K562 (cell line): ENCODE data around the gene ZNF862. TPM values are rescaled to one million over a fixed set of nuclear protein-coding genes. Genes with fewer than 3 reads are reported as not detected.
A peak's percentile ranks its signal among the peaks of the same experiment; 100 is the strongest.

Experiments used
- ATAC-seq: fragments of 200-7000 bp; cut with Tn5 transposase; 3 replicates; pipeline ENCODE4 v1.9.1; 2020; ENCODE audit warnings: moderate library complexity
- BruUV-seq: library from RNA; stranded (reverse); fragments of 400-500 nt; replicated peaks from 2 replicates; lab custom pipeline; 2021; lab: Mats Ljungman, UMichigan
- CTCF ChIA-PET: fragments of 300-600 bp; formaldehyde crosslinking; extraction: SDS; loops from one replicate; lab custom pipeline; 2021; ENCODE audit warnings: low intra/inter-chr PET ratio; lab: Yijun Ruan, JAX
- POLR2A ChIA-PET: fragments of 300-600, 350-650 bp; sonication (Branson Sonifier 250); formaldehyde crosslinking; extraction: SDS; loops from one replicate; lab custom pipeline; 2021; ENCODE audit warnings: antibody characterized with exemption, inconsistent platforms; lab: Yijun Ruan, JAX
- DNase-seq, 4 experiments: peaks; one replicate each; pipeline versions ENCODE4 v3.0.0 to v3.0.0-alpha.2; 2011 to 2018; ENCODE audit warnings: low spot score in 3 of 4, mixed read lengths in 3 of 4; ENCODE audit errors: extremely low read depth in 1 of 4
- FAIRE-seq: peaks from 2 replicates; lab custom pipeline; 2011; peaks lifted over from hg19 to GRCh38; lab: Jason Lieb, UNC
- H2AFZ ChIP-seq: 2 replicates; pipeline ENCODE4 v1.6.0; 2011; ENCODE audit warnings: low read depth, low read length, control low read depth, inconsistent platforms
- H3K27ac ChIP-seq: fragments of 200-600 bp; 3 replicates; pipeline ENCODE4 v1.8.0; 2011; ENCODE audit warnings: low read depth, mild to moderate bottlenecking, control low read depth, inconsistent platforms, low read length, moderate library complexity, mixed read lengths; ENCODE audit errors: extremely low read depth
- H3K27me3 ChIP-seq, 2 experiments: fragments of 300-600 bp in 1 of 2; 2 replicates in 1 of 2; 3 replicates in 1 of 2; pipeline versions ENCODE4 v1.6.0 to v1.8.0; 2011; ENCODE audit warnings: inconsistent platforms in 2 of 2, low read length in 2 of 2, mild to moderate bottlenecking in 1 of 2, mixed read lengths in 1 of 2, moderate library complexity in 1 of 2; ENCODE audit not compliant: control insufficient read depth in 2 of 2, insufficient read depth in 2 of 2
- H3K36me3 ChIP-seq: fragments of 300-600 bp; 3 replicates; pipeline ENCODE4 v1.8.0; 2011; ENCODE audit warnings: mild to moderate bottlenecking, low read length, inconsistent platforms; ENCODE audit not compliant: control insufficient read depth, insufficient read depth
- H3K4me1 ChIP-seq, 2 experiments: fragments of 200-600 bp in 1 of 2; replicated peaks in 1 of 2; 2 replicates in 1 of 2; 3 replicates in 1 of 2; pipeline versions ENCODE4 v1.5.1 to v1.8.0; 2011; ENCODE audit warnings: inconsistent platforms in 2 of 2, low read length in 2 of 2, mild to moderate bottlenecking in 1 of 2, mixed read lengths in 1 of 2, moderate library complexity in 1 of 2; ENCODE audit not compliant: control insufficient read depth in 2 of 2, insufficient read depth in 2 of 2
- H3K4me2 ChIP-seq: 2 replicates; pipeline ENCODE4 v1.6.1; 2011; ENCODE audit warnings: low read length, control low read depth, inconsistent platforms, mixed read lengths; ENCODE audit not compliant: insufficient read depth
- H3K4me3 ChIP-seq: fragments of 200-600 bp; sonication (generic), shearing (Covaris generic); 2 replicates; pipeline ENCODE4 v1.5.1; 2016; ENCODE audit warnings: control low read depth, inconsistent platforms
- H3K79me2 ChIP-seq: fragments of 200-600 bp; 3 replicates; pipeline ENCODE4 v1.8.0; 2011; ENCODE audit warnings: low read length, inconsistent platforms; ENCODE audit not compliant: control insufficient read depth, insufficient read depth
- H3K9ac ChIP-seq, 2 experiments: 2 replicates each; pipeline versions ENCODE4 v1.6.0 to v1.6.1; 2011; ENCODE audit warnings: low read depth in 2 of 2, low read length in 2 of 2, control low read depth in 1 of 2, inconsistent platforms in 1 of 2, mild to moderate bottlenecking in 1 of 2, mixed read lengths in 1 of 2; ENCODE audit not compliant: insufficient read depth in 1 of 2
- H3K9me1 ChIP-seq: one replicate; pipeline ENCODE4 v1.6.0; 2011; ENCODE audit warnings: inconsistent platforms, mild to moderate bottlenecking, low read length, moderate library complexity; ENCODE audit not compliant: control insufficient read depth, insufficient read depth
- H3K9me3 ChIP-seq: replicated peaks from 2 replicates; pipeline ENCODE4 v1.5.1; 2011; ENCODE audit warnings: low read depth, low read length, inconsistent platforms; ENCODE audit not compliant: control insufficient read depth, insufficient read depth
- H4K20me1 ChIP-seq: replicated peaks from 2 replicates; pipeline ENCODE4 v1.6.1; 2011; ENCODE audit warnings: low read length, inconsistent platforms, mixed read lengths; ENCODE audit not compliant: control insufficient read depth, insufficient read depth
- ARID3A ChIP-seq: IDR thresholded peaks from 2 replicates; pipeline ENCODE4 v1.6.1; 2012; ENCODE audit warnings: low read depth, low read length, improper control_type of control experiment, borderline replicate concordance
- CREB3L1 ChIP-seq: fragments of 450-650 bp; IDR thresholded peaks from 2 replicates; pipeline ENCODE4 v1.6.1; 2014; ENCODE audit warnings: low read depth, mild to moderate bottlenecking, moderate library complexity, borderline replicate concordance
- ELK1 ChIP-seq: sonication (generic); formaldehyde crosslinking; IDR thresholded peaks from 2 replicates; pipeline ENCODE4 v1.8.1; 2022; ENCODE audit warnings: missing genetic modification reagents
- KLF6 ChIP-seq: fragments of 250-450 bp; sonication (Bioruptor Pico); IDR thresholded peaks from 2 replicates; pipeline ENCODE4 v1.4.0; 2020; ENCODE audit warnings: mild to moderate bottlenecking, moderate library complexity, borderline replicate concordance
- MAX ChIP-seq: sonication (generic); formaldehyde crosslinking; IDR thresholded peaks from 2 replicates; pipeline ENCODE4 v1.9.0; 2022; ENCODE audit warnings: mild to moderate bottlenecking, missing genetic modification reagents
- MTA2 ChIP-seq: fragments of 450-650 bp; IDR thresholded peaks from 2 replicates; pipeline ENCODE4 v1.6.1; 2016; ENCODE audit warnings: low read depth
- NCOA4 ChIP-seq: fragments of 450-650 bp; IDR thresholded peaks from 2 replicates; pipeline ENCODE4 v1.6.1; 2018; ENCODE audit warnings: mild to moderate bottlenecking; ENCODE audit not compliant: partially characterized antibody
- NFRKB ChIP-seq: fragments of 450-650 bp; IDR thresholded peaks from 2 replicates; pipeline ENCODE4 v1.6.1; 2016; ENCODE audit warnings: low read depth
- RBM14 ChIP-seq: fragments of 200-400 bp; formaldehyde crosslinking; IDR thresholded peaks from 2 replicates; pipeline ENCODE4 v1.6.1; 2018; ENCODE audit warnings: low read depth, mild to moderate bottlenecking, low read length, moderate library complexity, borderline replicate concordance; ENCODE audit not compliant: insufficient read depth
- RBM22 ChIP-seq: fragments of 200-400 bp; formaldehyde crosslinking; IDR thresholded peaks from 2 replicates; pipeline ENCODE4 v1.6.1; 2018; ENCODE audit warnings: low read length, low read depth; ENCODE audit not compliant: poor library complexity, severe bottlenecking
- SMC3 ChIP-seq: conservative IDR thresholded peaks from 2 replicates; pipeline ENCODE4 v1.6.1; 2011; ENCODE audit warnings: low read depth, low read length, improper control_type of control experiment; ENCODE audit not compliant: insufficient read depth
- SNIP1 ChIP-seq: fragments of 450-650 bp; IDR thresholded peaks from 2 replicates; pipeline ENCODE4 v1.7.1; 2017; ENCODE audit warnings: low read depth, mild to moderate bottlenecking
- TAF15 ChIP-seq: fragments of 200-400 bp; formaldehyde crosslinking; IDR thresholded peaks from 2 replicates; pipeline ENCODE4 v1.6.1; 2017; ENCODE audit warnings: mild to moderate bottlenecking, low read depth, low read length, moderate library complexity
- ZBTB8A ChIP-seq: fragments of 450-650 bp; IDR thresholded peaks from 2 replicates; pipeline ENCODE4 v1.6.1; 2018; ENCODE audit warnings: mild to moderate bottlenecking, moderate library complexity; ENCODE audit not compliant: partially characterized antibody
- ZNF75A ChIP-seq: fragments of 450-650 bp; formaldehyde crosslinking; IDR thresholded peaks from 2 replicates; pipeline ENCODE4 v1.4.0; 2020; ENCODE audit warnings: mild to moderate bottlenecking
- ZNF79 ChIP-seq: fragments of 250-450 bp; sonication (Bioruptor Pico); IDR thresholded peaks from 2 replicates; pipeline ENCODE4 v1.4.0; 2020; ENCODE audit warnings: low read depth, mild to moderate bottlenecking, moderate library complexity
- WGBS: fragments of 100-300 bp; shearing (Covaris generic); methylation state at CpG from one replicate; pipeline ENCODE4 v1.1.6; 2016; ENCODE audit warnings: low coverage, mixed read lengths; ENCODE audit not compliant: insufficient coverage; ENCODE audit errors: missing lambda C conversion rate; 5-methylcytosine and 5-hydroxymethylcytosine counted together
- in situ Hi-C: fragments of 300-500 bp; cut with MboI; formaldehyde crosslinking; loops from 4 replicates; pipeline ENCODE4 v1.15.0; 2018; ENCODE audit warnings: inconsistent platforms, mixed read lengths
- intact Hi-C: fragments of 100-400 bp; cut with micrococcal nuclease; formaldehyde crosslinking; loops from 2 replicates; pipeline ENCODE4 v1.14.2; 2022
- polyA plus RNA-seq, 8 experiments: library from polyadenylated mRNA; depleted of rRNA in 4 of 8; stranded (reverse) in 5 of 8; unstranded in 3 of 8; fragments of >200 nt; fragmentation: Nextera tagmentation in 2 of 8; fragmentation: Illumina TruSeq in 1 of 8; extraction: Ambion mirVana in 2 of 8; extraction: Trizol in 1 of 8; gene quantifications; 2 replicates each; pipeline versions ENCODE4 v1.2.1 to v1.2.3, GENCODE V29; 2011 to 2014; ENCODE audit warnings: inconsistent platforms in 1 of 8, missing spikeins in 1 of 8
- total RNA-seq, 7 experiments: library from RNA; depleted of rRNA in 6 of 7; stranded (reverse); fragments of >200 nt in 6 of 7; fragmentation: Illumina TruSeq in 2 of 7; extraction: Trizol in 2 of 7; gene quantifications; 2 replicates each; pipeline versions ENCODE4 v1.2.1 to v1.2.3, GENCODE V29; 2011 to 2021; ENCODE audit warnings: low replicate concordance in 1 of 7

ZNF862 gene
- total and polyA plus RNA-seq, 9 of the 15 experiments (the other 6 are each of a cell fraction or from before 2014, with no cell fraction given), result 1.1 to 3.9 (median 2.6) TPM

GRCh38 chr7:149873074-149873969 lies 35.1 kb downstream of the ZNF862 start, which contains the start of gene ATP6V0E2:
Gene ATP6V0E2, plus strand, starts transcription at chr7:149873969. Its CDS starts 97 bp downstream, at chr7:149874066.
- no peaks in the 10 kb centered on the region for H3K79me2 ChIP-seq
- in situ Hi-C loops (loop anchor here (25.0 kb wide), 1 partner anchor 164 kb away; no protein-coding TSS in a partner anchor), intact Hi-C loops (no loop called here)
- H3K4me1 ChIP-seq, result peaks cover 15 to 30% of the 10 kb centered on the region in 2 experiments; a peak in 4 of 5 replicates
- H3K4me2 ChIP-seq, result peak within 1 kb of the TSS; percentile 88
- FAIRE-seq, result peak; percentile 85
- H3K9ac ChIP-seq, result peak within 1 kb of the TSS; percentile 72 to 94
- H3K4me3 ChIP-seq, result peak within 1 kb of the TSS; percentile 71
- peak within 1 kb of the TSS; percentile 67 for H3K27ac ChIP-seq
- H3K36me3 ChIP-seq, result no peaks in the 10 kb centered on the region
- POLR2A ChIA-PET, result no interaction called here
- WGBS, result under 1% methylated on average over 79 of the region's 93 CpGs
- H4K20me1 ChIP-seq, result 0 out of 2 replicates have a peak, but pooled peaks cover 6% of the 10 kb centered on the region
- TSS peak; percentile 88 for BruUV-seq
- peak; percentile 97 for ATAC-seq
- DNase-seq, result peak; percentile 98 to 100 (median 100)
- CTCF ChIA-PET, result interaction anchor here (0.7 kb wide), 1 partner anchor 66 kb away, joined by 4 read pairs; no protein-coding TSS in a partner anchor
- H3K27me3 ChIP-seq, result peaks cover 0 to 16% of the 10 kb centered on the region in 2 experiments; a peak in 3 of 5 replicates
- no peaks in the 10 kb centered on the region for H3K9me3 ChIP-seq
- peak within 1 kb of the TSS; percentile 98 for H2AFZ ChIP-seq
- H3K9me1 ChIP-seq, result no peaks in the 10 kb centered on the region
- TF ChIP-seq RBM14 (no peak), ZNF75A (CRISPR knock-in tag) (no peak), TAF15 (no peak), ZNF79 (CRISPR knock-in tag) (no peak), NCOA4 (no peak), MAX (peak; percentile 78), CREB3L1 (peak; percentile 48; the same call in 1 of the 2 replicates), ZBTB8A (no peak), MTA2 (no peak), SMC3 (no peak), ARID3A (no peak), ELK1 (no peak), RBM22 (no peak), NFRKB (no peak), KLF6 (no peak), SNIP1 (no peak)
